Tibial artery (tissue), 4 donors: ENCODE measurements around the gene USP40.

Experiments
- DNase-seq, 2 donors: peaks; one replicate each; pipeline ENCODE4 v3.0.0-alpha.2; 2019
- H3K27ac ChIP-seq, 2 donors: fragments of 200-600 bp; sonication (generic) in 1 of 2; 1 replicate in 1 of 2; 2 replicates in 1 of 2; pipeline ENCODE4 v1.5.1; 2018 to 2019; ENCODE audit warnings: mild to moderate bottlenecking in 1 of 2
- H3K27me3 ChIP-seq, 2 donors: fragments of 200-600 bp; sonication (generic) in 1 of 2; one replicate each; pipeline versions ENCODE4 v1.5.1 to v1.6.0; 2016 to 2019
- H3K36me3 ChIP-seq, 3 donors: fragments of 200-600 bp; sonication (generic) in 2 of 3; one replicate each; pipeline ENCODE4 v1.5.1; 2016 to 2019; ENCODE audit warnings: mild to moderate bottlenecking in 2 of 3
- H3K4me1 ChIP-seq, 4 donors: fragments of 200-600 bp; sonication (generic) in 2 of 4; 1 replicate in 3 of 4; 2 replicates in 1 of 4; pipeline ENCODE4 v1.5.1; 2016 to 2019
- H3K4me3 ChIP-seq, 2 donors: fragments of 200-600 bp; sonication (generic) in 1 of 2; 1 replicate in 1 of 2; 2 replicates in 1 of 2; pipeline ENCODE4 v1.5.1; 2018 to 2019; ENCODE audit warnings: mild to moderate bottlenecking in 2 of 2
- H3K9me3 ChIP-seq, 3 donors: fragments of 200-600 bp; sonication (generic) in 1 of 3; one replicate each; pipeline ENCODE4 v1.5.1; 2016 to 2019
- CTCF ChIP-seq, 2 experiments: fragments of 200-600 bp in 1 of 2; fragments of 450-650 bp in 1 of 2; IDR thresholded peaks; one replicate each; pipeline ENCODE4 v1.5.1; 2017 to 2019; ENCODE audit warnings: antibody characterized with exemption in 2 of 2, mild to moderate bottlenecking in 1 of 2, moderate library complexity in 1 of 2
- intact Hi-C: fragments of 100-400 bp; cut with DNase I; formaldehyde crosslinking; loops from one replicate; pipeline ENCODE4 v1.15.0; 2023; ENCODE audit warnings: low total_unique reads

The USP40 gene

DNA sequence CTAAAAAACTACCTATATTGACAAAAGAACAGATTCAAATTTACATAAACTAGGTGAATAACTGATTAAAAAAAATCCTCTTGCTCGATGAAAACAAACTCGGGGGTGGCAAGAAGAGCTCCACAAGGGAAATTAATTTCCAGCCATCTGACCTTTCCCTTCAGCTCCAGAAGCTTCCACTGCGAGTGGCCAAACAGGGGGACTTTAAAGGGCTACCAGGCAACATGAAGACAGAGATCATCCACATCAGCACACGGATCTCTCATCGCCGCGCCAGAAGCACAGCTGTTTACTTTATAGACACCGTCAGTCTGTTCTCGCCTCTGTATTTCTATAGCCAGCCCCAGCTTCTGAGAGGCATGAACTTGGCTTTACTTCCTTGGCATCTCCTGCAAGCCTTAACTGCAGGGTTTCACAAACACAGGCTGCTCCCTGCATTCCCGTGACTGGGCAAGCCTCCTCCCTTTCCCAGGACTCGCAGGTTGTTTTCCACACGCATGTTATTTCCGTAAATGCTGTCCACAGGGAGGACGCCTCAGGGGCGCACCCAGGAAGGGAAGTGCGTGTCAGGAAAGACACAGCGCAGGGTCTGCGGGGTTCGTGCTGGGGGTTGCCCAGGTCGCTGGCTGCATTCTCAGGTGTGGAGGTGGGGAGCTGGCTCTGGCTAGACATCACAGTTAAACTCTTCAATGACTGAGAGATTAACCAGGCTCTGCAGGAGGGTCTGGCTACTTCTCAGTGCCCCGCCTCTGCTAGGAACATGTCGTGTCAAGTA lies 85.0 kb downstream of the USP40 start:
- peaks cover 24 to 69% (median 66%) of the 10 kb centered on the region in 3 donors for H3K36me3 ChIP-seq

DNA sequence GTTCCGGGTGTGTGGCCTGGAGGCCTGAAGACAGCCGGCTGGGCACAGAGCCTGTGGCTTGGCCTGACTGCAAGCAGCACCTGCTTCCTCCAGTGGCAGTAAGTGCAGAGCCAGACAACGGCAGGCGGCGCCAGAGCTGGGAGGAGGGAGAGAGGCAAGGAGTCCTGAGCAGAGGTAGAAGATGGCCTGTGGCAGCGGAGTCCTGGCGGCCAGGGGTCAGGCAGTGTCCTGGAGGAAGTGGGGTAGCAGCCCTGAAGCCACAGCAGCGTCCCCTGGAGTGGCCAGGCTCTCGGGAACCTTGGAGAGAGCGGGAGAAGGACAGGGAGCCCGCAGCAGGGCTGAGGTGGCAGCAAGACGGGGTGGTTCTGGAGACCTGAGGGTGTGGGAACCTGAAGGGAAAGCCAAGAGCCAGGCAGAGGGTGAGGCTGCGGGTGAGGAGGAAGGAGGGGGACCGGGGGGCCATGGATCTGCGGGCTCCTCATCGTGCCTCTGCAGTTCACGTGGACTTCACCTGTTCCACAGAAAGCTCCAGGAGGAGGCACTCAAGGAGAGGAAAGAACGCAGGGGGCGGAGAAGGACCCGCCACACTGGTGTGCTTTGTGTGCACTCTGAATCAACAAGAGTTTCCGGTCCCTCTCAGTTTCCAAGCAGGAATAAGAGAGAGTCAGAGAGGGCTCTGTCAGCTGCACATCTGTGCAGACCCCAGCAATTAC lies 85.9 kb downstream of the USP40 start:
- intact Hi-C loops = loop anchor here (10.0 kb wide), 1 partner anchor 84 kb away; the partner anchor contains the start of gene USP40
- no peaks in the 10 kb centered on the region for H3K27me3 ChIP-seq
- no peaks in the 10 kb centered on the region for H3K9me3 ChIP-seq
- H3K4me1 ChIP-seq = peaks cover 0 to 42% (median 25%) of the 10 kb centered on the region in 4 donors
- H3K36me3 ChIP-seq = peaks cover 33 to 76% (median 76%) of the 10 kb centered on the region in 3 donors
- peak in 1 of 2 donors; percentile 21 for DNase-seq
- H3K27ac ChIP-seq = peak overlapping the region; percentile 63 to 68
- H3K4me3 ChIP-seq = no peak overlapping the region
- TF ChIP-seq CTCF (IDR thresholded peaks at IDR 0.05) = no peak

More for the DNA sequence above, 85.0 kb downstream of the USP40 start:
- TF ChIP-seq CTCF (IDR thresholded peaks at IDR 0.05) = no peak
- peak; percentile 22 to 71 for DNase-seq
- Histone ChIP-seq H3K9me3 (no peaks in the 10 kb centered on the region), H3K27ac (peak overlapping the region; percentile 63 to 68), H3K4me1 (peaks cover 0 to 49% (median 32%) of the 10 kb centered on the region in 4 donors), H3K4me3 (no peak overlapping the region), H3K27me3 (no peaks in the 10 kb centered on the region)
- intact Hi-C loops = loop anchor here (10.0 kb wide), 1 partner anchor 83 kb away; the partner anchor contains the start of gene USP40

GRCh38 chr2:233479616-233480489 lies 86.7 kb downstream of the USP40 start:
- H3K27me3 ChIP-seq = no peaks in the 10 kb centered on the region
- peaks cover 36 to 77% (median 74%) of the 10 kb centered on the region in 3 donors for H3K36me3 ChIP-seq
- TF ChIP-seq CTCF (IDR thresholded peaks at IDR 0.05) = no peak
- H3K9me3 ChIP-seq = no peaks in the 10 kb centered on the region
- H3K4me3 ChIP-seq = no peak overlapping the region
- H3K27ac ChIP-seq = peak overlapping the region; percentile 63 to 68
- intact Hi-C loops = loop anchor here (10.0 kb wide), 1 partner anchor 85 kb away; the partner anchor contains the start of gene USP40
- no peak for DNase-seq
- peaks cover 0 to 42% (median 25%) of the 10 kb centered on the region in 4 donors for H3K4me1 ChIP-seq

- Histone ChIP-seq H3K4me1 (peaks cover 0 to 48% (median 34%) of the 10 kb centered on the region in 4 donors), H3K27ac (no peak overlapping the region), H3K27me3 (no peaks in the 10 kb centered on the region), H3K36me3 (peaks cover 27 to 65% (median 61%) of the 10 kb centered on the region in 3 donors), H3K4me3 (no peak overlapping the region), H3K9me3 (no peaks in the 10 kb centered on the region)
- no peak for TF ChIP-seq CTCF (IDR thresholded peaks at IDR 0.05)
- DNase-seq = no peak
- intact Hi-C loops = no loop called here
These were observed 88.8 kb downstream of the USP40 start for GRCh38 chr2:233477548-233478433.
